Heart right ventricle (tissue), 16 donors: ENCODE data around the gene MARCOL. TPM values are rescaled to one million over a fixed set of nuclear protein-coding genes. Genes with fewer than 3 reads are reported as not detected.
A peak's percentile ranks its signal among the peaks of the same experiment; 100 is the strongest.
"Not testable (repeated sequence)": the region's sequence is repeated elsewhere in the genome, so short reads cannot be mapped to it uniquely, and the experiment has no call there.

Experiments used
- ATAC-seq, 8 donors: fragments of 200-7000 bp; cut with Tn5 transposase; one replicate each; pipeline ENCODE4 v1.9.1; 2020; ENCODE audit warnings: mild to moderate bottlenecking in 8 of 8, moderate library complexity in 8 of 8, moderate number of reproducible peaks in 1 of 8
- DNase-seq, 2 donors: peaks; one replicate each; pipeline ENCODE4 v3.0.0-alpha.2; 2020
- H3K27ac ChIP-seq, 10 donors: fragments of 200-600 bp; sonication (generic) in 2 of 10; one replicate each; pipeline versions ENCODE4 v1.5.0 to v1.8.0; 2020 to 2022; ENCODE audit warnings: mild to moderate bottlenecking in 3 of 10
- H3K27me3 ChIP-seq, 7 donors: fragments of 200-600 bp; one replicate each; pipeline ENCODE4 v1.8.0; 2021 to 2022; ENCODE audit warnings: mild to moderate bottlenecking in 2 of 7
- H3K36me3 ChIP-seq, 9 donors: fragments of 200-600 bp; sonication (generic) in 1 of 9; one replicate each; pipeline versions ENCODE4 v1.5.0 to v1.8.0; 2020 to 2022; ENCODE audit warnings: mild to moderate bottlenecking in 2 of 9
- H3K4me1 ChIP-seq, 9 donors: fragments of 200-600 bp; sonication (generic) in 1 of 9; one replicate each; pipeline versions ENCODE4 v1.5.0 to v1.8.0; 2020 to 2022; ENCODE audit warnings: mild to moderate bottlenecking in 4 of 9
- H3K4me3 ChIP-seq, 10 donors: fragments of 200-600 bp; sonication (generic) in 2 of 10; one replicate each; pipeline versions ENCODE4 v1.5.0 to v1.8.0; 2020 to 2022; ENCODE audit warnings: mild to moderate bottlenecking in 7 of 10, moderate library complexity in 2 of 10
- H3K9me3 ChIP-seq, 11 donors: fragments of 200-600 bp in 10 of 11; sonication (generic) in 2 of 11; one replicate each; pipeline versions ENCODE4 v1.5.0 to v1.8.0; 2013 to 2022; ENCODE audit warnings: mild to moderate bottlenecking in 2 of 11, control low read depth in 1 of 11, moderate library complexity in 1 of 11
- CTCF ChIP-seq, 9 donors: fragments of 200-600 bp; sonication (generic) in 2 of 9; IDR thresholded peaks; one replicate each; pipeline versions ENCODE4 v1.5.0 to v1.8.0; 2021 to 2022; ENCODE audit warnings: antibody characterized with exemption in 9 of 9, mild to moderate bottlenecking in 5 of 9, moderate library complexity in 1 of 9
- WGBS, 2 donors: extraction: QIAGEN DNeasy Blood & Tissue Kit; methylation state at CpG; one replicate each; pipeline ENCODE4 v1.1.7; 2013; ENCODE audit warnings: inconsistent platforms in 1 of 2; 5-methylcytosine and 5-hydroxymethylcytosine counted together
- intact Hi-C, 10 donors: fragments of 100-400 bp; cut with DNase I; formaldehyde crosslinking; loops; one replicate each; pipeline versions ENCODE4 v1.11.1 to v1.14.2; 2022
- polyA plus RNA-seq, 2 donors: library from polyadenylated mRNA; stranded (reverse); fragments of 200-250 nt; gene quantifications; one replicate each; pipeline ENCODE4 v1.2.3, GENCODE V29; 2013
- total RNA-seq, 10 donors: library from RNA; stranded (reverse); fragmentation: NEBNext Ultra II Directional in 3 of 10; extraction: Animal tissue kit (Norgen Biotek cat#: 25700) in 3 of 10; gene quantifications; one replicate each; pipeline versions ENCODE4 v1.2.1 to v1.2.4, GENCODE V29; 2021 to 2023
- donor health status: Arrhythmogenic right ventricular cardiomyopathy.
- donor health status: ischemic (EF 13 %, LVEDD 7.1; RV severe dilation, severe dysfunction).
- donor health status: healthy with polysubstance abuse.
- donor health status: DM: no; HTN: yes; CAD: no.
- donor health status: DM: no; HTN: no; CAD: no.
- donor health status: ischemic (EF 25% LVEDD 6.9; RV normal size, moderate dysfunction).
- donor health status: ischemic (EF 25% LVEDD 5.7; RV mildly dilated, moderate dysfunction).
- donor health status: healthy.
- donor health status: DM: yes; HTN: yes; CAD: no.
- donor health status: Ischemic cardiomyopathy.
- donor health status: ischemic (EF 35%, LVEDD 5.7; RV mildly dilated, moderate dysfunction).
- donor health status: nonischemic (EF 11% LVEDD 7.7; RV severe dilation, severe dysfunction).
- donor health status: DM: yes; HTN: yes; CAD: no.
- donor health status: PGD.
- donor health status: ischemic (EF 29% LVEDD 5.4; RV normal size, mild dysfunction).
- donor health status: nonischemic (EF 23%, LVEDD 6.1; RV moderate dilation, normal function).

The MARCOL gene
- total and polyA plus RNA-seq, 12 donors: not detected

DNA sequence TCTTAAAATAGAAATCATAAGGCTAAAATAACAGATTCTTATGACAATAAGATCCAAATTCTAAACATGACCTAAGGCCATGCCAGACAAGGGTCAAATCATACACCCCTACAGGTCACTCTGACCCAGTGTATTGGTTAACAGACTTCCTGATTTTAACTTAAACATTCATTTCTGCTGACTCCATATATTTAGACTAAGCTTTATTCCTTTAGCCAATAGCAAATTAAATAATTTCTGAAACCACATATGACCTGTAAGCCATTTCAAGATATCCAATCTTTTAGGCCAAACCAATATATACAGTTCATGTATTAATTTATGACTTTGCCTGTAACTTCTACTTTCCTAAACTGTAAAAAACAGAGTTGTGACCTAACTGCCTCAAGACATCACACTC lies 22.9 kb downstream of the MARCOL start:
- no peak for TF ChIP-seq CTCF (IDR thresholded peaks at IDR 0.05)
- ATAC-seq (no peak), DNase-seq (no peak)
- intact Hi-C loops: no loop called here
- Histone ChIP-seq H3K36me3 (no peaks in the 10 kb centered on the region), H3K4me3 (no peak overlapping the region), H3K4me1 (no peaks in the 10 kb centered on the region), H3K27me3 (no peaks in the 10 kb centered on the region), H3K27ac (no peak overlapping the region), H3K9me3 (peaks cover 0 to 45% (median 20%) of the 10 kb centered on the region in 11 donors)

- Histone ChIP-seq H3K4me3 (no peak overlapping the region), H3K36me3 (no peaks in the 10 kb centered on the region), H3K9me3 (peaks cover 0 to 14% (median 4%) of the 10 kb centered on the region in 11 donors), H3K4me1 (no peaks in the 10 kb centered on the region), H3K27me3 (no peaks in the 10 kb centered on the region), H3K27ac (no peak overlapping the region)
- intact Hi-C loops: no loop called here
- WGBS, 2 donors: 72 to 75% methylated on average over 3 of the region's 3 CpGs
- no peak for TF ChIP-seq CTCF (IDR thresholded peaks at IDR 0.05)
- ATAC-seq: no peak
- no peak for DNase-seq
Measured at GRCh38 chr5:148267962-148268361, 29.6 kb downstream of the MARCOL start.

DNA sequence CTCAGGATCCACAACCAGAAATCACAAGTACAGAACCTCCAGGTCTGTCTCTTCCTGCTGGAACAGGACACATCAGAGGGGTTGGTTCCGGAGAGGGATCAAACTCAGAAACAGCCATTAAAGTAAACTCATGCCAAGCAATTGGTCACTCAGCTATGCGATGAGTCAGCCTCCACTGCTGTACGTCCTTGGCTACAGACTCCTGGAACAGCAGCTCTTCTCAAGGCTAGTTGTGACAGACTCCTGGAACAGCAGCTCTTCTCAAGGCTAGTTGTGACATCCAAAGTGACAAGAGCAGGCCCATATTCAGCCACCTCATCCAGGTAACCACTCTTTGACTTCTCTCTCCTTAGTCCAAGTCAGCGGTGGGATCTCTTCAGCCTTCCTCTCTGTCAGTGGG lies 30.2 kb downstream of the MARCOL start, which contains the start of gene SPINK13:
Gene SPINK13, plus strand, starts transcription at position 229 of the 400 bp plus-strand sequence. CDS start 1,279 bp downstream, outside the sequence.
- intact Hi-C loops: no loop called here
- no peaks in the 10 kb centered on the region for H3K4me1 ChIP-seq
- no peaks in the 10 kb centered on the region for H3K36me3 ChIP-seq
- H3K9me3 ChIP-seq: peaks cover 0 to 14% (median 4%) of the 10 kb centered on the region in 11 donors
- 76 to 84% methylated on average over 4 of the region's 4 CpGs for WGBS, 2 donors
- H3K27ac ChIP-seq: no peak within 1 kb of the TSS
- no peak for TF ChIP-seq CTCF (IDR thresholded peaks at IDR 0.05)
- no peaks in the 10 kb centered on the region for H3K27me3 ChIP-seq
- no peak within 1 kb of the TSS for H3K4me3 ChIP-seq
- DNase-seq (no peak), ATAC-seq (peak in 2 of 8 donors; percentile 64 to 71)

DNA sequence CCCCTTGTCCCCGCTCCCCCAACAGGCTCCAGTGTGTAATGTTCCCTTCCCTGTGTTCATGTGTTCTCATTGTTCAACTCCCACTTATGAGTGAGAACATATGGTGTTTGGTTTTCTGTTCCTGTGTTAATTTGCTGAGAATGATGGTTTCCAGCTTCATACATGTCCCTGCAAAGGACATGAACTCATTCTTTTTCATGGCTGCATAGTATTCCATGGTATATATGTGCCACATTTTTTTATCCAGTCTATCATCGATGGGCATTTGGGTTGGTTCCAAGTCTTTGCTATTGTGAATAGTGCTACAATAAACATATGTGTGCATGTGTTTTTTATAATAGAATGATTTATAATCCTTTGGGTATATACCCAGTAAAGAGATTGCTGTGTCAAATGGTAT lies 36.8 kb downstream of the MARCOL start:
- H3K4me1 ChIP-seq, H3K27me3 ChIP-seq, ATAC-seq, H3K4me3 ChIP-seq, H3K36me3 ChIP-seq, DNase-seq, intact Hi-C loops, H3K27ac ChIP-seq: not testable (repeated sequence)
- H3K9me3 ChIP-seq: peaks cover 0 to 55% (median 28%) of the 10 kb centered on the region in 11 donors
- 95% methylated on average over 2 of the region's 2 CpGs for WGBS, 2 donors

- DNase-seq, H3K4me1 ChIP-seq, H3K4me3 ChIP-seq, ATAC-seq, H3K27ac ChIP-seq, H3K27me3 ChIP-seq: not testable (repeated sequence)
- intact Hi-C loops: loop anchor here in 1 of 10 donors (10.0 kb wide), 1 partner anchor 444 kb away; no protein-coding TSS in a partner anchor
- Histone ChIP-seq H3K9me3 (peaks cover 0 to 59% (median 23%) of the 10 kb centered on the region in 11 donors), H3K36me3 (peaks cover 0 to 12% (median 0%) of the 10 kb centered on the region in 9 donors)
- WGBS, 2 donors: 39 to 53% methylated on average over 5 of the region's 5 CpGs
Measured at GRCh38 chr5:148280893-148281292, 42.6 kb downstream of the MARCOL start.

- Histone ChIP-seq H3K36me3 (peaks cover 0 to 12% (median 0%) of the 10 kb centered on the region in 9 donors), H3K9me3 (peaks cover 0 to 55% (median 19%) of the 10 kb centered on the region in 11 donors)
- WGBS, 2 donors: 92 to 97% methylated on average over 4 of the region's 4 CpGs
- ATAC-seq, H3K4me3 ChIP-seq, H3K4me1 ChIP-seq, H3K27me3 ChIP-seq, H3K27ac ChIP-seq, DNase-seq: not testable (repeated sequence)
- intact Hi-C loops: loop anchor here in 1 of 10 donors (10.0 kb wide), 1 partner anchor 443 kb away; no protein-coding TSS in a partner anchor
Measured at GRCh38 chr5:148281336-148281735, 43.0 kb downstream of the MARCOL start.
